B cell (primary cell): ENCODE measurements around the gene MT1A. TPM values are rescaled to one million over a fixed set of nuclear protein-coding genes. Genes with fewer than 3 reads are reported as not detected.

ENCODE experiments used
- ATAC-seq: fragments of 200-7000 bp; cut with Tn5 transposase; one replicate; pipeline ENCODE4 v1.10.0; 2021; ENCODE audit warnings: low read depth, mild to moderate bottlenecking, moderate number of reproducible peaks, moderate library complexity
- CTCF ChIA-PET: fragments of 350-600 bp; sonication (Branson Sonifier 250); formaldehyde crosslinking; loops from one replicate; lab custom pipeline; 2021; ENCODE audit warnings: antibody characterized with exemption, inconsistent platforms; lab: Charles Lee
- POLR2A ChIA-PET: fragments of 350-600 bp; sonication (Branson Sonifier 250); formaldehyde crosslinking; loops from one replicate; lab custom pipeline; 2021; ENCODE audit warnings: antibody characterized with exemption; lab: Charles Lee
- DNase-seq: peaks from one replicate; pipeline ENCODE4 v3.0.0; 2013
- H2AFZ ChIP-seq: 2 replicates; pipeline ENCODE4 v1.6.1; 2012; ENCODE audit warnings: mild to moderate bottlenecking, low read depth, low read length; ENCODE audit not compliant: insufficient read depth, poor library complexity, severe bottlenecking
- H3K27ac ChIP-seq, 2 donors: 1 replicate in 1 of 2; 2 replicates in 1 of 2; pipeline ENCODE4 v1.5.1; 2012 to 2013; ENCODE audit warnings: low read length in 2 of 2, mild to moderate bottlenecking in 2 of 2, moderate library complexity in 1 of 2
- H3K27me3 ChIP-seq, 4 experiments: fragments of 200-600 bp in 1 of 4; sonication (generic) in 1 of 4; replicated peaks in 1 of 4; 1 replicate in 2 of 4; 2 replicates in 2 of 4; pipeline versions ENCODE4 v1.6.1 to v1.7.0; 2013 to 2016; ENCODE audit warnings: low read length in 3 of 4, mild to moderate bottlenecking in 2 of 4, mixed read lengths in 1 of 4, moderate library complexity in 1 of 4; ENCODE audit not compliant: insufficient read depth in 4 of 4, control insufficient read depth in 3 of 4; ENCODE audit errors: control extremely low read depth in 1 of 4
- H3K36me3 ChIP-seq, 2 experiments: replicated peaks in 1 of 2; 1 replicate in 1 of 2; 2 replicates in 1 of 2; pipeline versions ENCODE4 v1.6.1 to v1.7.1; 2013; ENCODE audit warnings: low read length in 1 of 2; ENCODE audit not compliant: insufficient read depth in 2 of 2, control insufficient read depth in 1 of 2; ENCODE audit errors: control extremely low read depth in 1 of 2, extremely low read depth in 1 of 2
- H3K4me1 ChIP-seq, 2 donors: fragments of 200-600 bp in 1 of 2; sonication (generic) in 1 of 2; 1 replicate in 1 of 2; 2 replicates in 1 of 2; pipeline versions ENCODE4 v1.5.1 to v1.6.1; 2013 to 2017; ENCODE audit warnings: low read length in 2 of 2; ENCODE audit not compliant: control insufficient read depth in 2 of 2, insufficient read depth in 2 of 2
- H3K4me2 ChIP-seq: replicated peaks from 2 replicates; pipeline ENCODE3; 2012; ENCODE audit warnings: mild to moderate bottlenecking, low read depth, low read length; ENCODE audit not compliant: poor library complexity, severe bottlenecking
- H3K4me3 ChIP-seq, 5 experiments: fragments of 200-600 bp in 1 of 5; sonication (generic) in 1 of 5; 1 replicate in 3 of 5; 2 replicates in 2 of 5; pipeline versions ENCODE4 v1.5.1 to v1.7.0; 2011 to 2016; ENCODE audit warnings: low read length in 4 of 5, mild to moderate bottlenecking in 4 of 5, low read depth in 2 of 5, control low read depth in 1 of 5, moderate library complexity in 1 of 5; ENCODE audit not compliant: insufficient read depth in 1 of 5; ENCODE audit errors: control extremely low read depth in 1 of 5, extremely low read depth in 1 of 5
- H3K79me2 ChIP-seq: fragments of 200-600 bp; sonication (generic); one replicate; pipeline ENCODE4 v1.6.0; 2016; ENCODE audit warnings: low read length; ENCODE audit not compliant: control insufficient read depth, insufficient read depth
- H3K9ac ChIP-seq: fragments of 200-600 bp; sonication (generic); 2 replicates; pipeline ENCODE4 v1.6.1; 2017; ENCODE audit warnings: mild to moderate bottlenecking, low read length, moderate library complexity
- H3K9me3 ChIP-seq, 3 donors: one replicate each; pipeline versions ENCODE4 v1.6.1 to v1.7.1; 2013; ENCODE audit warnings: low read length in 2 of 3; ENCODE audit not compliant: control insufficient read depth in 2 of 3, insufficient read depth in 1 of 3; ENCODE audit errors: control extremely low read depth in 1 of 3
- H4K20me1 ChIP-seq: 2 replicates; pipeline ENCODE4 v1.6.0; 2012; ENCODE audit warnings: mild to moderate bottlenecking, low read length; ENCODE audit not compliant: insufficient read depth, control insufficient read depth, poor library complexity, severe bottlenecking
- H3K27ac Mint-ChIP-seq: one replicate; pipeline ENCODE4 v1.8.0; 2021; ENCODE audit warnings: mixed read lengths
- H3K27me3 Mint-ChIP-seq: one replicate; pipeline ENCODE4 v1.8.0; 2021; ENCODE audit warnings: mixed read lengths
- H3K4me1 Mint-ChIP-seq: one replicate; pipeline ENCODE4 v1.8.0; 2021; ENCODE audit warnings: mixed read lengths
- H3K4me3 Mint-ChIP-seq: one replicate; pipeline ENCODE4 v1.8.0; 2021; ENCODE audit warnings: mixed read lengths
- H3K9me3 Mint-ChIP-seq: one replicate; pipeline ENCODE4 v1.8.0; 2022; ENCODE audit warnings: mixed read lengths; ENCODE audit not compliant: insufficient read depth
- CTCF ChIP-seq: fragments of 200-600 bp; IDR thresholded peaks from one replicate; pipeline ENCODE4 v1.8.0; 2022; ENCODE audit warnings: antibody characterized with exemption, mild to moderate bottlenecking
- EZH2 ChIP-seq: IDR thresholded peaks from 2 replicates; pipeline ENCODE4 v1.6.1; 2012; ENCODE audit warnings: borderline replicate concordance, low read depth, mild to moderate bottlenecking, moderate library complexity, low read length; ENCODE audit not compliant: insufficient read depth, poor library complexity, severe bottlenecking
- WGBS: methylation state at CpG from one replicate; pipeline ENCODE4 v1.1.5; 2013; ENCODE audit warnings: missing lambda C conversion rate; ENCODE audit not compliant: insufficient coverage; 5-methylcytosine and 5-hydroxymethylcytosine counted together
- intact Hi-C: fragments of 100-400 bp; cut with micrococcal nuclease; formaldehyde crosslinking; loops from one replicate; pipeline ENCODE4 v1.10.0; 2022
- polyA plus RNA-seq: library from polyadenylated mRNA; depleted of rRNA; stranded (reverse); fragments of >200 nt; gene quantifications from 2 replicates; pipeline ENCODE4 v1.2.3, GENCODE V29; 2012
- total RNA-seq, 2 donors: library from RNA; stranded (reverse); fragments of 120-200 nt in 1 of 2; gene quantifications; 1 replicate in 1 of 2; 2 replicates in 1 of 2; pipeline versions ENCODE4 v1.2.3 to v1.2.4, GENCODE V29; 2013 to 2022

The MT1A gene
- total and polyA plus RNA-seq, 2 donors (not counting 1 experiment from before 2014, with no cell fraction given) = not detected

- Mint-ChIP-seq H3K4me3 (no peak within 1 kb of the TSS), H3K4me1 (peaks cover 14% of the 10 kb centered on the region), H3K27me3 (peaks cover 87% of the 10 kb centered on the region), H3K27ac (no peak within 1 kb of the TSS), H3K9me3 (no peaks in the 10 kb centered on the region)
- no peak for TF ChIP-seq CTCF
- TF ChIP-seq EZH2 = no peak
- no peaks in the 10 kb centered on the region for H4K20me1 ChIP-seq
- H3K79me2 ChIP-seq = no peaks in the 10 kb centered on the region
- H3K27ac ChIP-seq = no peak within 1 kb of the TSS
- no peak within 1 kb of the TSS for H3K4me2 ChIP-seq
- peaks cover 0 to 76% (median 39%) of the 10 kb centered on the region in 4 experiments for H3K27me3 ChIP-seq
- H2AFZ ChIP-seq = no peak within 1 kb of the TSS
- peaks cover 0 to 4% (median 0%) of the 10 kb centered on the region in 3 donors for H3K9me3 ChIP-seq
- H3K4me3 ChIP-seq = no peak within 1 kb of the TSS
- no peaks in the 10 kb centered on the region for H3K36me3 ChIP-seq
- peaks cover 11 to 13% of the 10 kb centered on the region in 2 donors for H3K4me1 ChIP-seq
- ChIA-PET CTCF (no interaction called here), POLR2A (no interaction called here)
- intact Hi-C loops = no loop called here
- no peak within 1 kb of the TSS for H3K9ac ChIP-seq
- no peak for ATAC-seq
- 8% methylated on average over 44 of the region's 46 CpGs for WGBS
- no peak for DNase-seq
Observed at GRCh38 chr16:56667581-56668571, 29.4 kb downstream of the MT1A start, which contains the start of gene MT1G. TSS of gene MT1G (minus strand) at chr16:56668065. CDS start at chr16:56667993, 72 bp downstream.
